HepG2 (cell line): ENCODE results near the gene NADK2. TPM values are rescaled to one million over a fixed set of nuclear protein-coding genes. Genes with fewer than 3 reads are reported as not detected.
A peak's percentile ranks its signal among the peaks of the same experiment; 100 is the strongest.

Experiments
- CHD4 ChIP-seq: fragments of 200-600 bp; sonication (generic); IDR thresholded peaks from 2 replicates; pipeline ENCODE4 v1.7.0; 2017; ENCODE audit warnings: mild to moderate bottlenecking, low read length, borderline replicate concordance
- FIP1L1 ChIP-seq: fragments of 200-400 bp; formaldehyde crosslinking; IDR thresholded peaks from 2 replicates; pipeline ENCODE4 v1.6.1; 2018; ENCODE audit warnings: low read depth, mild to moderate bottlenecking, low read length, moderate library complexity, borderline replicate concordance; ENCODE audit not compliant: insufficient read depth
- HMGXB3 ChIP-seq: sonication (generic); formaldehyde crosslinking; IDR thresholded peaks from 2 replicates; pipeline ENCODE4 v1.4.0; 2020; ENCODE audit warnings: missing genetic modification reagents, borderline replicate concordance
- MED8 ChIP-seq: sonication (generic); formaldehyde crosslinking; IDR thresholded peaks from 2 replicates; pipeline ENCODE4 v1.8.1; 2023; ENCODE audit warnings: mild to moderate bottlenecking, missing genetic modification reagents; ENCODE audit not compliant: insufficient replicate concordance
- PATZ1 ChIP-seq: sonication (generic); formaldehyde crosslinking; IDR thresholded peaks from 2 replicates; pipeline ENCODE4 v1.4.0; 2020; ENCODE audit warnings: missing genetic modification reagents
- SCMH1 ChIP-seq: sonication (generic); formaldehyde crosslinking; IDR thresholded peaks from 2 replicates; pipeline ENCODE4 v1.9.0; 2021; ENCODE audit warnings: missing genetic modification reagents, mild to moderate bottlenecking, borderline replicate concordance
- TRIM22 ChIP-seq: fragments of 450-650 bp; IDR thresholded peaks from 2 replicates; pipeline ENCODE4 v1.6.1; 2017
- ZBTB37 ChIP-seq: sonication (generic); formaldehyde crosslinking; IDR thresholded peaks from 2 replicates; pipeline ENCODE4 v1.4.0; 2020; ENCODE audit warnings: mild to moderate bottlenecking, missing genetic modification reagents
- ZNF160 ChIP-seq: sonication (generic); formaldehyde crosslinking; IDR thresholded peaks from 2 replicates; pipeline ENCODE4 v1.8.0; 2022; ENCODE audit warnings: mild to moderate bottlenecking, inconsistent platforms, missing genetic modification reagents
- ZNF33B ChIP-seq: sonication (generic); formaldehyde crosslinking; IDR thresholded peaks from 2 replicates; pipeline ENCODE4 v1.5.1; 2020; ENCODE audit warnings: mild to moderate bottlenecking, missing genetic modification reagents
- ZNF441 ChIP-seq: sonication (generic); formaldehyde crosslinking; IDR thresholded peaks from 2 replicates; pipeline ENCODE4 v1.7.0; 2021; ENCODE audit warnings: missing genetic modification reagents, borderline replicate concordance
- ZNF512 ChIP-seq: sonication (generic); formaldehyde crosslinking; IDR thresholded peaks from 2 replicates; pipeline ENCODE4 v1.4.0; 2020; ENCODE audit warnings: mild to moderate bottlenecking, missing genetic modification reagents
- ZNF800 ChIP-seq: sonication (generic); formaldehyde crosslinking; IDR thresholded peaks from 2 replicates; pipeline ENCODE4 v1.4.0; 2020; ENCODE audit warnings: missing genetic modification reagents
- polyA plus RNA-seq, 8 experiments: library from polyadenylated mRNA; depleted of rRNA in 3 of 8; stranded (reverse) in 7 of 8; unstranded in 1 of 8; fragments of >200 nt; fragmentation: Illumina TruSeq in 4 of 8; extraction: Trizol in 4 of 8; gene quantifications; 2 replicates each; pipeline versions ENCODE4 v1.2.1 to v1.2.3, GENCODE V29; 2011 to 2016; ENCODE audit warnings: low read depth in 4 of 8, missing spikeins in 1 of 8, mixed read lengths in 1 of 8; ENCODE audit not compliant: insufficient read depth in 1 of 8
- total RNA-seq, 5 experiments: library from RNA; depleted of rRNA; stranded (reverse); fragments of >200 nt; fragmentation: Illumina TruSeq; extraction: Trizol; gene quantifications; 2 replicates each; pipeline ENCODE4 v1.2.3, GENCODE V29; 2016; ENCODE audit warnings: low read depth in 1 of 5

The NADK2 gene
- total and polyA plus RNA-seq, 2 of the 13 experiments (the other 11 are each of a cell fraction or from before 2014, with no cell fraction given): 13.9 to 71.4 TPM

- TF ChIP-seq HMGXB3 (peak; percentile 84; the same call in 1 of the 2 replicates), TRIM22 (no peak), FIP1L1 (no peak), ZNF512 (CRISPR knock-in tag) (no peak), SCMH1 (CRISPR knock-in tag) (no peak), CHD4 (no peak), ZBTB37 (CRISPR knock-in tag) (peak; percentile 22; the same call in 1 of the 2 replicates), PATZ1 (CRISPR knock-in tag) (peak; percentile 74), MED8 (CRISPR knock-in tag) (peak; percentile 83), ZNF441 (CRISPR knock-in tag) (0 out of 2 replicates have a peak, but pooled peaks have one; percentile 7), ZNF800 (CRISPR knock-in tag) (no peak; the same call in 1 of the 2 replicates), ZNF33B (CRISPR knock-in tag) (peak; percentile 54; the same call in 1 of the 2 replicates), ZNF160 (peak; percentile 33)
Observed at GRCh38 chr5:36241631-36242533, at the start of gene NADK2 (continued).
